ENCODE data around the gene GABRB2. TPM values are rescaled to one million over a fixed set of nuclear protein-coding genes. Genes with fewer than 3 reads are reported as not detected.

Gene GABRB2
- total RNA-seq, 1 experiment from 2014 or later = not detected

GRCh38 chr5:161372682-161373344 lies 173.7 kb downstream of the GABRB2 start:
- DNase-seq = no peak
- no peaks in the 10 kb centered on the region for H3K36me3 ChIP-seq
- no peaks in the 10 kb centered on the region for H3K9me3 ChIP-seq
- 0 out of 2 replicates have a peak, but pooled peaks cover 2% of the 10 kb centered on the region for H3K27me3 ChIP-seq
- H3K4me3 ChIP-seq = no peak overlapping the region

- Histone ChIP-seq H3K4me3 (no peak overlapping the region), H3K27me3 (0 out of 2 replicates have a peak, but pooled peaks cover 2% of the 10 kb centered on the region), H3K9me3 (no peaks in the 10 kb centered on the region), H3K36me3 (no peaks in the 10 kb centered on the region)
- no peak for DNase-seq
Observed at GRCh38 chr5:161369022-161369421, 177.5 kb downstream of the GABRB2 start.

- Histone ChIP-seq H3K4me3 (no peak overlapping the region), H3K36me3 (no peaks in the 10 kb centered on the region), H3K27me3 (no peaks in the 10 kb centered on the region), H3K9me3 (no peaks in the 10 kb centered on the region; the same call in 1 of the 2 replicates)
- DNase-seq = no peak
Observed at GRCh38 chr5:161358446-161358845, 188.1 kb downstream of the GABRB2 start.

GRCh38 chr5:161344234-161344633 lies 202.3 kb downstream of the GABRB2 start:
- H3K9me3 ChIP-seq = no peaks in the 10 kb centered on the region
- H3K4me3 ChIP-seq = no peak overlapping the region
- DNase-seq = no peak
- peaks cover 5% of the 10 kb centered on the region; the same call in 1 of the 2 replicates for H3K27me3 ChIP-seq
- H3K36me3 ChIP-seq = no peaks in the 10 kb centered on the region

GRCh38 chr5:161342886-161343285 lies 203.6 kb downstream of the GABRB2 start:
- Histone ChIP-seq H3K27me3 (peaks cover 2% of the 10 kb centered on the region; the same call in 1 of the 2 replicates), H3K9me3 (no peaks in the 10 kb centered on the region), H3K4me3 (no peak overlapping the region)

GRCh38 chr5:161340012-161340411 lies 206.5 kb downstream of the GABRB2 start:
- no peak for DNase-seq
- no peaks in the 10 kb centered on the region for H3K9me3 ChIP-seq
- H3K36me3 ChIP-seq = no peaks in the 10 kb centered on the region
- H3K27me3 ChIP-seq = no peaks in the 10 kb centered on the region
- no peak overlapping the region for H3K4me3 ChIP-seq

More at GRCh38 chr5:161342886-161343285, 203.6 kb downstream of the GABRB2 start:
- H3K36me3 ChIP-seq = no peaks in the 10 kb centered on the region
- DNase-seq = no peak

- Histone ChIP-seq H3K4me3 (no peak overlapping the region), H3K27me3 (no peaks in the 10 kb centered on the region), H3K9me3 (no peaks in the 10 kb centered on the region), H3K36me3 (no peaks in the 10 kb centered on the region)
- DNase-seq = no peak
Observed at GRCh38 chr5:161333194-161333880, 213.2 kb downstream of the GABRB2 start.

GRCh38 chr5:161332343-161332742 lies 214.2 kb downstream of the GABRB2 start:
- no peak for DNase-seq
- no peaks in the 10 kb centered on the region for H3K27me3 ChIP-seq
- no peak overlapping the region for H3K4me3 ChIP-seq
- no peaks in the 10 kb centered on the region for H3K9me3 ChIP-seq
- no peaks in the 10 kb centered on the region for H3K36me3 ChIP-seq

- no peaks in the 10 kb centered on the region for H3K9me3 ChIP-seq
- H3K4me3 ChIP-seq = no peak overlapping the region
- H3K27me3 ChIP-seq = 0 out of 2 replicates have a peak, but pooled peaks cover 2% of the 10 kb centered on the region
- DNase-seq = no peak
- H3K36me3 ChIP-seq = no peaks in the 10 kb centered on the region
Observed at GRCh38 chr5:161314033-161314432, 232.5 kb downstream of the GABRB2 start.

- Histone ChIP-seq H3K4me3 (no peak overlapping the region), H3K9me3 (no peaks in the 10 kb centered on the region), H3K27me3 (no peaks in the 10 kb centered on the region), H3K36me3 (no peaks in the 10 kb centered on the region)
- DNase-seq = no peak
Observed at GRCh38 chr5:161312882-161313281, 233.6 kb downstream of the GABRB2 start.

- Histone ChIP-seq H3K36me3 (no peaks in the 10 kb centered on the region), H3K27me3 (no peaks in the 10 kb centered on the region), H3K9me3 (no peaks in the 10 kb centered on the region), H3K4me3 (no peak overlapping the region)
- DNase-seq = no peak
Observed at GRCh38 chr5:161311965-161312364, 234.6 kb downstream of the GABRB2 start.

GRCh38 chr5:161311146-161311708 lies 235.3 kb downstream of the GABRB2 start:
- DNase-seq = no peak
- no peaks in the 10 kb centered on the region for H3K9me3 ChIP-seq

GRCh38 chr5:161306351-161306995 lies 240.1 kb downstream of the GABRB2 start:
- no peak overlapping the region for H3K4me3 ChIP-seq
- no peaks in the 10 kb centered on the region for H3K36me3 ChIP-seq
- no peaks in the 10 kb centered on the region for H3K9me3 ChIP-seq
- DNase-seq = no peak
- no peaks in the 10 kb centered on the region for H3K27me3 ChIP-seq

More at GRCh38 chr5:161311146-161311708, 235.3 kb downstream of the GABRB2 start:
- no peaks in the 10 kb centered on the region for H3K27me3 ChIP-seq
- no peak overlapping the region for H3K4me3 ChIP-seq
- H3K36me3 ChIP-seq = no peaks in the 10 kb centered on the region

- DNase-seq = no peak
- no peaks in the 10 kb centered on the region for H3K27me3 ChIP-seq
- no peaks in the 10 kb centered on the region for H3K9me3 ChIP-seq
- no peaks in the 10 kb centered on the region for H3K36me3 ChIP-seq
- no peak overlapping the region for H3K4me3 ChIP-seq
Observed at GRCh38 chr5:161305601-161306000, 240.9 kb downstream of the GABRB2 start.

- H3K36me3 ChIP-seq = no peaks in the 10 kb centered on the region
- no peaks in the 10 kb centered on the region for H3K27me3 ChIP-seq
- H3K9me3 ChIP-seq = no peaks in the 10 kb centered on the region
- no peak for DNase-seq
- H3K4me3 ChIP-seq = no peak overlapping the region
Observed at GRCh38 chr5:161302559-161302958, 244.0 kb downstream of the GABRB2 start.

- no peaks in the 10 kb centered on the region for H3K9me3 ChIP-seq
- H3K4me3 ChIP-seq = no peak overlapping the region
- DNase-seq = no peak
- no peaks in the 10 kb centered on the region for H3K36me3 ChIP-seq
- no peaks in the 10 kb centered on the region for H3K27me3 ChIP-seq
Observed at GRCh38 chr5:161301586-161301985, 244.9 kb downstream of the GABRB2 start.

- no peak for DNase-seq
- H3K4me3 ChIP-seq = no peak overlapping the region
- no peaks in the 10 kb centered on the region for H3K27me3 ChIP-seq
- no peaks in the 10 kb centered on the region for H3K9me3 ChIP-seq
- no peaks in the 10 kb centered on the region for H3K36me3 ChIP-seq
Observed at GRCh38 chr5:161299053-161299452, 247.5 kb downstream of the GABRB2 start.
